Middle frontal gyrus (tissue), 1 donor: ENCODE results near the gene MINAR1.
"Not testable (repeated sequence)": the region's sequence is repeated elsewhere in the genome, so short reads cannot be mapped to it uniquely, and the experiment has no call there.

Experiments
- DNase-seq: peaks from one replicate; pipeline ENCODE4 v3.0.0-alpha.2; 2015; ENCODE audit warnings: low spot score; ENCODE audit errors: extremely low spot score

MINAR1 gene, protein sequence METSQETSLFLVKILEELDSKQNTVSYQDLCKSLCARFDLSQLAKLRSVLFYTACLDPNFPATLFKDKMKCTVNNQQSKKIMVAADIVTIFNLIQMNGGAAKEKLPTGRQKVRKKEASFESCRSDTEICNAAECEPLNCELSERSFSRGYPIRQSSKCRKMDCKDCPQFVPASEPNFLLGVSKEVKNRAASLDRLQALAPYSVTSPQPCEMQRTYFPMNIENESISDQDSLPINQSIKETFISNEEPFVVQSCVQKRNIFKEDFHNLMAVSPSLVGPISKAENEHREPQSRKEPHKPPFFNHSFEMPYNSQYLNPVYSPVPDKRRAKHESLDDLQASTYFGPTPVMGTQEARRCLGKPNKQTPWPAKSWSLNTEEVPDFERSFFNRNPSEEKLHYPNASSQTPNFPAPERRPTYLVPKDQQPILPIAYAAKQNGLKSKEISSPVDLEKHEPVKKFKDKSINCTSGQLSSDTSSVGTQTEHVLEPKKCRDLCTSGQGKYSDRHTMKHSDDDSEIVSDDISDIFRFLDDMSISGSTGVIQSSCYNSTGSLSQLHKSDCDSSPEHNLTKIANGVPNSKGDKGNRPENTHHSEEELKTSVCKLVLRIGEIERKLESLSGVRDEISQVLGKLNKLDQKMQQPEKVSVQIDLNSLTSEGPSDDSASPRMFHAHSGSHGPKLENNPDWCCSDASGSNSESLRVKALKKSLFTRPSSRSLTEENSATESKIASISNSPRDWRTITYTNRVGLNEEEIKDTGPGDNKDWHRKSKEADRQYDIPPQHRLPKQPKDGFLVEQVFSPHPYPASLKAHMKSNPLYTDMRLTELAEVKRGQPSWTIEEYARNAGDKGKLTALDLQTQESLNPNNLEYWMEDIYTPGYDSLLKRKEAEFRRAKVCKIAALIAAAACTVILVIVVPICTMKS

DNA sequence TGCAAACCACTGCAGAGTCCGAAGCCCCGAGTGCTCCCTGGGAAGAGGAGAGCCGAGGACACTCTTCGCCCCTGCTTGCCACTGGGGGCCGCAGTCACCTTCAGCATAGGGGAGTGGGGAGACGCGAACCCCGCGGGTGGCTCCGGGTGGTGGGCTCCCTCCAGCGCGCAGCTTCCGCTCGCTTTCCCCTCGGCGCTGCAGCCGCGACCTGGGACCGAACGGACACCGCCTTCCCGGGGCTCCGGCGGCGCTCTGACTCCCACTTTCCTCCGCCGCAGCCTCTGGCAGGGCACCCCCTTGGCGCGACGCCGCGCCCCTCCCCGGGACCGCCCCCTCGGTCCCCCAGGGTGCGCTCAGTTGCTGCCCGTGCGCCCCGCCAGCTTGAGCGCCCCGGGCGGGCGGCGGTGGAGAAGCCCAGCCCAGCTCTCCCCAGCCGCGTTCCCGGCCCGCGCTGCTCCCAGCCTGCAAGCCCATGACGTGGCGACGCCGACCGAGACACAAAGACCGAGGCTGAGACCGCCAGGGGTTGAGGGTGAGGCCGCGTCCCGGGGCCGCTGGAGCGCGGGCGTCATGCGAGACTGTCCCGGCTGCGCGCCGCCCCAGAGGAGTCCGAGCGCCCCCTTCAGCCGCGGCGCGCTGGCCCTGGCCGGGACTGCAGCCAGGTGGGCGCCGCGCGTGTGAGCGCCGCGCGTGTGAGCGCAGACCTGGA is at the start of gene MINAR1:
Gene MINAR1, plus strand, starts transcription at position 701 of the 709 bp plus-strand sequence. CDS start 23,812 bp downstream, outside the sequence.
- no peak for DNase-seq

DNA sequence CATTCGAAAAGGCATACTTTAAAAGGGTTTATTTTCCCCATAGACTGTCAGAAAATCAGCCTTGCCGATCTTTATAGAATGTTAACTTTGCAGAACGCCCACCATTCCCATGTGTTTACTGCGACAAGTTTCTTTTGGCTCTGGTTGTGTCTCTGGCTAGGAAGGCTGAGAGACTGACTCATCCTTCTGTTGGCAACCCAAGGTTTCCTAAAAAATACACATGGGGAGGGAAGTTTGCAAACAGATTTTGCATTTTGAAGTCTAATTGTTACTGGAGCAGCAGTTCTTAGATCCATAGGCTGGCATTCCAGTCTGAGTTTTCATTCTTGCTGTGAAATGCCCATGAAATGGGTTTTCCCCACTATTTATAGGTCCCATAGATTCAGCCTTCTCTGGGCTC is 37.9 kb upstream of the MINAR1 start:
- peak; percentile 43 for DNase-seq

DNA sequence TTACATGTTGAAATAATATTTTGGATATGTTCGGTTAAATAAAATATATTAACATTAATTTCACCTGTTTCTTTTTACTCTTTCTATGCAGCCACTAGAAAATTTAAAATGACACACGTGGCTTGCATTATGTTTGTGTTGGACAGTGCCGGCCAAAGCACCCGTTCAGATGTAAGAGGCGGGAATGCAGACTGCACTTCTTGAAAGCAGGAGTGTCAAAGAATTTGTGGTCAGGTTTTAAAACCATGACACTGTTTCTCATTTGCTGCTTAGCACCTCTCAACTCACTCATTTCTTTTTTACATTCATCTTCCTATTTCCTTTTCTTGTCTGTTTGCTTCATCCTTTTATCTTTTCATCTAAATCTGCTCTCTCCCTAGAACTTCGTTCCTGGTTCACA is 35.3 kb upstream of the MINAR1 start:
- DNase-seq = no peak

DNA sequence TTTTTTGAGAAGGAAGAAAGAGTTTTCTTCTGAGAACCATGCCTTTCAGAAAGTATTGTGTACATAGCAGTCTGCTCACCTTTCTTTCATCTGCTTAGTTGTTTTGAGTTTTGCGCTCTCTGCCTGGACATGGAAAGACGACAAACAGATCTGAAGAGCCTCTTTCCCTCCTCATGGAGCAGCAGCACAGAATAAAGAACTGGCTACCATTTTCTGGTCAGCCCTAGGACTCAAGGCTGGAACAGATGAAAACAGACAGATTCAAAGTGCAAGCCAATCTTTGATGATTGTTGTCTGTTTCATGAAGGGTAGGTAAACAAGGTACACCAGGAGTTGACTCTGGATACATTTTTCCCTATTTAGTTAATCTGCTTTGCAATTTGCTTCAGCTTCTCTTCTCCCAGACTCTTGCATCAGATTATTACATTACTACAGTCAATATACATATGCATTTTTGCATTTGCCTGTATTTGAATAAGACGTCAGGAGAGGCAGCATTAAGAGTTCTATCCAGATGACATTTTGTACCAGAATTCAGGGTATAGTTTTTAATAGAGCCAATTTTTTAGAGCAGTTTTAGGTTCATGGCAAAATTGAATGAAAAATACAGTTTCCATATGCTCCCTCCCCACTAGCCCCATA is 34.7 kb upstream of the MINAR1 start:
- DNase-seq = no peak

DNA sequence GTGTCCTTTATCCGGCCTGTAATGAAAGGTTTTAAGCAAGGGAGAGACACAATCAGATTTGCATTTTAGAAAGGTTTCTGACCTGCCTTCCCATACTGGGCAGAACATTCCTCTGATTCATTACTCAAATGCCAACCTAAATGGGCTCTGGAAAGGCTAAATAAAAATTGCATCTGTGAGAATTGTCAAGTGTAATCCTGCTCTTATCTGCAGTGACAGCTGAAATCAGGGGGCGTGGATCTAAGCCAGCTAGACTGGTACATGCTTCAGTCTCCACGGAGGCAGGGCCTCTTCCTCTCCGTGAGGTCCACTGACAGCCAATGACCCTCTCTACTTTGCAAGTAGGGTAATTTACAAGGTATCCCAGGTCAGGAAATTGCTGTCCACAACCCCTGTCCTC is 32.5 kb upstream of the MINAR1 start:
- no peak for DNase-seq

DNA sequence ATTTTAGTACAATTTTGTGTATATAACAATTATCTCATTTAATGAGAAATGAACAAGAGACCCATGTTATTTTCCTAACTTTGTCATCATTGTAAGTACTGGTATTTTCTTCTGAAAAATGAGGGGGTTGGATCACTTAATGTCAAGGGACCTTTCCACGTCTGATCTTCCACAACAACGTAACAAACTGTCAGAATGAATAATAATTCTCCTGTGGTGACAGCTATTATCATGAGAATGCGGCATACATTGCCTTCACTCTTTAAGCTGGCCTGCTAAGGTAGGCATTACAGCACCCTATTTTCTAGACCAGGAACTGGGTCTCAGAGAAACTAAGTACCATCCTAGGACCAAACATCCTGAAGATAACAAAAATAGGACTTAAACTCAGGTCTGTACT is 31.5 kb upstream of the MINAR1 start:
- DNase-seq = no peak

DNA sequence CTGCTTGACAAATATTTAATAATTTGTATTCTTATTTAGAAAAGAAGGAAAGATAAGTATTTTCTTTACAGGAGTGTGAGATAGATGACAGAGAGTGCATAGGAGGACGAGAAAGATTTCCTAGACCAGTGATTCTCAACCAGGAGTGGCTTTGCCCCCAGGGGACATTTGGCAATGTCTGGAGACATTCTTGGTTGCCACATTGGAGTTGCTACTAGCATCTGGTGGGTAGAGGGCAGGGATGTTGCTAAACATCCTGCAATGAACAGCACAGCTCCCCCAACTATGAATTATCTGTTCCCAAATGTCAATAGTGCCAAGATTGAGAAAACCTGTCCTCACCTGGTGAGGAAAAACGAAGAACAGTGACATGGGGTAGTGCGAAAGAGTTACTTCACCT is 30.8 kb upstream of the MINAR1 start:
- no peak for DNase-seq

DNA sequence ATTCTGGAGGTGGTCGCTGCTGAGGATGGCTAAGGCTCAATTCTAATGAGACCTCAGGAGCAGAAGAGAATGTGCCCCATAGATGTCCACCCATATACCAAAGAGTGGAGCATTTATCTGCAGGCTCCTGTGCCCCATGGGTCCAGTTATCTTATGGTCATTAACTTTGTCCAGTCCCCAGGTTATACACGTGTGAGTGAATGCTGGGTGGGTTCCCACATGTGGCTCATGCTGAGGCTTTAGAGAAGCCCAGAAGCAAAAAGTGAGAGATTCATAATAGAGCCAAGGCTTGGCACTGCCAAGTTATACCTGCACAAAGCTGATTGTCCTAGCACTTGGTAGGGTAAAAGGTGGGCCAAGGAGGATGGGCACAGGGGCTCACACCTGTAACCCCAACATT is 30.0 kb upstream of the MINAR1 start:
- DNase-seq = no peak

DNA sequence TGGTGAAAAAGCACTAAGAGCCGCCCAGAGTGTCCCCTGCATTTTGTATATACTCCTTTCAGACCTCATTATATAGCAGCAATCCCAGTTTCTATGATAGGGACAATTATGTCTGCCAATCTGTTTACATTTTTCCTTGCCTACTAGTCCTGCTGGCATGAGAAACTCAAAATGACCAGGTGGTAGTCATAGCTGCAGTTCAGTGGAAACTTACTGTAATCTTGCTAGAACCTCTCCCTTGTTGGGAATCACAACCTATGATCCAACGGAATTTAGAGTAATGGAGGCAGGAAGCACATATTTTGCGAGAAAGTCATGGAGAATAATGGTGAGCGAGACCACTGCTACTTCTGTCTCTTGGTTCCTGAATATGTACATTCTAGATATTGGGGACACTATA is 28.6 kb upstream of the MINAR1 start:
- no peak for DNase-seq

DNA sequence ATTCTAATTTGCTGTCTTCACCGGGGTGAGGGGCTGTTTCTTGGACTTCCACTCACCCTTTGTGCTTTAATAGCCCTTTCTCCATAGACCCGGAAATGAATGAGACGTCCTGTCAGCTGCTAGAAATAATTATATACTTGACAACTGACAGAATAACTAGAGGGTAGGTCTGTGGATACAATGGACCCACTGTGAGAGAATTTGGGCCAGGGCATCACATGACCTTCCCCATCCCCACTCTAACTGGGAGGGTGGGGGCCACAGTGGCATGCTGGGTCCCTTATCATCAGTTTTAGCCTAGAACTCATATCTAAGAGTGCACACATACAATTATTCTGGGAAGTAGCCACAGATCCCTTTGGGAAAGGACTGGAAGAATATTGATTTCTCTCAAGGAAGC is 25.9 kb upstream of the MINAR1 start:
- DNase-seq = no peak

DNA sequence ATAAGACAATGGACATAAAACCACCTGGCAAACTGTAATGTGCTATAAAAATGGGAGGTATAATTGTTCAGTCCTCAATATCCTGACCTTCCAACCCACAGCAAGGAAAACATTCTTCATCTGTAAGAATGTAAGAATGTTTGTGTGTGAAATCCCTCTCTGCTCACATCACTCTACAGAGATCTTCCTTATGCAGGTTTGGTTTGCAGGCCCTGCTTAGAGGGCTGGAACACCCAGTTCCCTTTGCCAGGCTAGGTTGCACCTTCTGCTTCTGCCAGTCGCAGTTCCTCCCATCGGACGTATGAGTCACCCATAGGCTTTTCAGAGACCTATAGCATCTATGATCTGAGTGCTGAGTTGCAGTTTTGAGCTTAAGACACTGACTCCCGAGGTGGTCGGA is 24.1 kb upstream of the MINAR1 start:
- no peak for DNase-seq

DNA sequence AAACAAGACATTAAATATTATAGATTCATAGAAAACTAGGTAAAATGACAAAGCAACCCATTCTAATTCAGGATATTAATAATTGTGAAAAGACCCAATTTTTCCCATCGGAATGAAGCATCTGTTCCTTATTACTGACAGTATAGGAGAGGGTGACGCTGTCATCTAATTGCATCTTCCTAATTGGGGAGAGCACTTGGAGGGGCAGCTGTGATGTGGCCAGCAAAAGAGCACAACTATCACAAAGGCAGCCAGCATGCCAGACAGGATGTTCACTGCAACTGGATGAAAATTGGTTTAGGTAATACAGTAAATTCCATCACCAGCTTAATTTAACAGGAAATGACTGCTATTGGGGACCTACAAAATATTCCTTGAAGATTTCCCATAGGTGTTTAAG is 21.9 kb upstream of the MINAR1 start:
- no peak for DNase-seq

DNA sequence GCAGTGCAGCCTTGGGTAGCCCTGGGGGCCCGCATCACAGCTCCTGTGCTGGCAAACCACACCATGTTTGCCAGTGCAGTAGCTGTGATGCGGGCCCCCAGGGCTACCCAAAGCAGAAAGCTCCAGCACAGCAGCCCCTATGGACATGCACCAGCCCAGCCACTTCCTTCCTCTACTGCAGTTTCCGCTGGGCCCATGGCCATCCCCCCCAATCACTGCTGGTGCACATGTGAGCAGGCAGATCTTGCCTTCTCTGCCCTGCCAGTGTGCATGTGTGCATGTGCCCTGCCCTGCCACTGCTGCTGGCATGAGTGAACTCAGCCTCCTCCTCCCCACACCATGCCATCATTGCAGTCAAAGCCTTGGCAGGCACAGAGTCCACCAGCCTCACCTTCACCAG is 20.1 kb upstream of the MINAR1 start:
- DNase-seq = no peak

DNA sequence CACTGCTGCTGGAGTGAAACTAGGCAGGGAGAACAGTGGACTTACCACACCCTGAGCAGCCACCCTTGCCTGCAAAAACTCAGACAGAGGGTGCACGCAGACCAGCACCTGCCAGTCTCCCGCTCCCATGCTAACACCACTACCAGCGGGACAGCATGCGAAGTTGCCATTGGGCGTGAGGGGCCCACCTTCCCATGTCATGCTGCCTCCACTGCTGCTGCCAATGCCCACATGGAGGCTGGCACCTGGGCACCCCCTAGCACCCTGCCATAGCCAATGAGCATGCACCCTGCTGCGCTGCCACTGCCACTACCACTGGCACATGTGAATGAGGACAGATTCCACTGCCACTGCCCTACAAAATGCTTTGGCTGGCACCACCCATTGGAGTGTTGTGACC is 19.7 kb upstream of the MINAR1 start:
- DNase-seq = no peak

DNA sequence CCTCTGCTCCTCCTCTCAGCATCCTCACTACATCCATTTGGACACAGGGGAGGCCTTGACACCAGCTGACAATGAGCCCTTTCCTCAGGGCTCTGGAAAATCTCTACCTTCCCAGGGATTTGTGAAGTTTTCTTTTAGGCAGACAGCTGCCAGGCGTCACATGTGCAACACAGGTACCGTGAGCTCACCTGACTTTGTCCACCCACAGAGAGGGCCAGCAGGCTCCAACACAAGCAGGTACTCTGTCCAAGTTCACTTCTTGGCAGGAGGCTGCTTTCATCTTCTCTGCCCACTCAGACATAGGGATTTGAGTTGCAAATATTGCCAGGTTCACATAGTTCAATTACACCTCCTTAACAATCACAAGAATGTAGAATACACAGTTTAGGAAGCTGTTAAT is 15.3 kb upstream of the MINAR1 start:
- no peak for DNase-seq

DNA sequence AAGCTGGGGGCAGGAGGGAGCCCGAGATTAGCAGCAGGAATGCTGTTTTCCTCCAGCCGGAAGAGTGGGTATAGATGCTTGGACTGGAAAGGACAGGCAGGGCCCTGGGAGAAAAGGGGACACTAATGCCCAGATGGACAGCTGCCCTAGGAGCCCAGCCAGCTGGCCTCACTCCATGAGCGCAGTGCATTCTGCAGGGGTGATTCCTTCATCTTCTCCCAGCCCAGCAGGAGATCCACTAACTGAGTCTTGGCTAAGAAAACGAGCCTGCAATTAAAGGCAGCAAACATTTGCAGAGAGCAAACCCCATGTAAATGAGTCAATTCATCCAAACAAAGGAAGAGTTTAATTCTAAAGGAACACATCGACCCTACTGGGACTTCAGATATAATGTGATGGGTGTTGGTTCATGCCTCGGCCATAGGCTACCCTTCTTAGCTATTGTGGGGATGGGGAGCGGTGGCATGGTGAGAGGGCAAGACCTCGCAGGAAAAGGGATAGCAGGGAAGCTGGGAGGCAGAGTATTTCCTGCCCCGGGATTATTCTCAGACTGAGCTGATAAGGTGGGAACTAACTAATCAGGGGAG is 13.3 kb upstream of the MINAR1 start:
- DNase-seq = no peak

DNA sequence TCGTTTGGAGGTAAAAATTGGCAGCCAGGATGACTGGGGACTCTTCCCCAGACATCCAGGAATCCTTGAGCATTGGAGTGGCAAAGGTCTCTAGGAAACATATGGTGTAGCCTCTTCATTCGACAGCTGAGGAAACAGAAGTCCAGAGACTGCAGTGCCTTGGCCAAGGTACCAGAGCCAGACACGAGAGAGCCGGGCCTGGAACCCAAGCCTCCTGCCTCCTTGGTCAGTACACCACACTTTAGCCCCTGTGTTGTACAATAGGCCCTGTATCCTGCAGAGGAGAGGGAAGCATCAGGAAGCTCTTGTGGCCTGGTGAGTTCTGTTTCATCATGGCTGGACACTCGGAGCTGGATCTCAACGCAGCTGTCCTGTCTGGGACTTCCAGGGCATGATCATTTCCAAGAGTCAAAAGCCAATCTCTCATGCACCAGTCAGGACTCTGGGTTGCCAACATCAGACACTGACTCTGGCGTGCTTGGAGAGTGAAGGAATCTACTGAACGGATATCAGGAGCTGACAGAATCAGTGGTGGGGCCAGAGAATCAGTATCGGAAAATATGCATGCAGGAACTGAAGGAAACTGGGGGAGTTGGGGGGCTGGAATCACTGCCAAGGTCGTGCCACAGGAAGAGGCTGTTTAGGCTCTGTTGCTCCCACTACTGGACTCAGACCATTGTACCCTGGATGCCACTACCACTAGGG is 6.4 kb upstream of the MINAR1 start:
- no peak for DNase-seq

DNA sequence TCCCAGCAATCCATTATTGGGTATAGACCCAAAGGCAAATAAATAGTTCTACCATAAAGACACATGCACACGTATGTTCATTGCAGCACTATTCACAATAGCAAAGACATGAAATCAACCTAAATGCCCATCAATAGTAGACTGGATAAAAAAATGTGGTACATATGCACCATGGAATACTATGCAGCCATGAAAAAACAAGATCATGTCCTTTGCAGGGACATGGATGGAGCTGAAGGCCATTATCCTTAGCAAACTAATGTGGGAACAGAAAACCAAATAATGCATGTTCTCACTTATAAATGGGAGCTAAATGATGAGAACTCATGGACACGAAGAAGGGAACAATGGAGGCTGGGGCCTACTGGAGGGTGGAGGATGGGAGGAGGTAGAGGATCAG is 5.2 kb upstream of the MINAR1 start:
- DNase-seq = not testable (repeated sequence)

DNA sequence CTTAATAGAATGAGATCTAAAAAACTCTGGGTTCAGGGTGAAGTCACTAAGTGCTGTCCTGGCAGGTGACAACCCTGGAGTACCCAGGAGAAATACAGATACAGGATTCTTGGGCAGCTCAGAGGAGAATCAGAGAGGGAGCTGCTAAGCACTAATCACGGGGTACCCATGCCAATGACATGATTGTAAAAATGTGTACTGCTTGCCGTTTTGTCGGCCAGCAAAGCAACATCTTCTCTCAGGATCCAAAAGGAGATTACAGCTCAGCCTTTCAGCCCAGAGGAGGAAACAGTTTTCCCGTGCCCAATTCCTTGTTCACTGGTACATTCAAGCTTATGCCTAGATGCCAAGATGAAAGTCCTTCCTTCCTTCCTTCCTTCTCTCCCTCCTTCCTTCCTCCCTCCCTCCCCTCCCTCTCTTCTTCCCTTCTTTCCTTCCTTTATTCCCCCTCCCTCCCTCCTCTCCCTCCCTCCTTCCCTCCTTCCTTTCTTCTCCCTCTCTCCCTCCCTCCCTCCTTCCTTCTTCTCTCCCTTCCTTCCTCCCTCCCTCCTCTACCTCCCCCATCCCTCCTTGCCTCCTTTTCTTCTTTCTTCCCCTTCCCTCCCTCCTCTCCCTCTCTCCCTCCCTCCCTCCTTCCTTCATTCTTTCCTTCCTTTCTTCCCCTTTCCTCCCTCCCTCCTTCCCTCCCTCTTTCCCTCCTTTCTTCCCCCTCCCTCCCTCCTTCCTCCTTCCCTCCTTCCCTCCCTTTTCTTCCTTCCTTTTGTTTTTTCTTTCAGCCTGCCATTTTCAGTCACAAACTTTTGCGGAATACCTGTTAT is 4.1 kb upstream of the MINAR1 start:
- no peak for DNase-seq
